Measurements from ENCODE around the gene FOXL3. TPM values are rescaled to one million over a fixed set of nuclear protein-coding genes. Genes with fewer than 3 reads are reported as not detected.

The FOXL3 gene
- total RNA-seq, 1 donor from 2014 or later: not detected

DNA sequence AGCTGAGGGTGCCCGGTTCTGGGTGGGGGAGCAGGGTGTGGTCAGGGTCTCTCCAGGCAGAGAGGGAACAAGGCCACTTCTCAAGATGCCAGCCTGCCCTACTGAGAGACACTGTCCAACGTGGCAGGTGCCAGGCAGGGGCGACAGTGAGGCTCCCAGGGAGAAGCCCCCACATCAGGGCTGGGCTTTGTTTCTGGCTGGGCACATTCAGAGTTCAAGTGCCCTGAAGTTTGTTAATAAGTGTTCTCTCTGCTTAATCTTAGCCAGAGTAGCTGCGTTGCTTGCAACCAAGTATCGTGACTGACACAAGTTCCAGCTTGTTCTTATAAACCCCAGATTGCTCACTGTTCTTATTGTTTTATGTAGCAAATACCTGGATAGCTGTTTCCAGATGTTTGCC is 21.8 kb downstream of the FOXL3 start:
- ATAC-seq: no peak
- intact Hi-C loops (cut with DNase I): no loop called here
- DNase-seq (ENCODE audit: low spot score): no peak

DNA sequence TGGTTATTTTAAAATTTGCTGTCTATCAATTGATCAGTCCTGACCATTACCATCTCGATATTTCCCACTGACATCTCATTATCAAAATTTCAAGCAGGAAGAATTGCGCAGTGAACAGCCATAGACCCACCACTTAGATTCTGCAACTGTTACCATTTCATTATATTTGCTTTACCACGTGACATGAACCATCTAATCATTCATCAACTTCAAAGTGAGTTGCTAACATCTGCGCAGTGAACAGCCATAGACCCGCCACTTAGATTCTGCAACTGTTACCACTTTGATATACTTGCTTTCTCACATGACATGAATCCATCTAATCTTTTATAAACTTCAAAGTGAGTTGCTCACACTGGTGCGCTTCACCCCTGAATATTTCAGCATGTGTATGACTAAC is 22.5 kb downstream of the FOXL3 start:
- DNase-seq (ENCODE audit: low spot score): no peak
- intact Hi-C loops (cut with DNase I): no loop called here
- ATAC-seq: no peak

DNA sequence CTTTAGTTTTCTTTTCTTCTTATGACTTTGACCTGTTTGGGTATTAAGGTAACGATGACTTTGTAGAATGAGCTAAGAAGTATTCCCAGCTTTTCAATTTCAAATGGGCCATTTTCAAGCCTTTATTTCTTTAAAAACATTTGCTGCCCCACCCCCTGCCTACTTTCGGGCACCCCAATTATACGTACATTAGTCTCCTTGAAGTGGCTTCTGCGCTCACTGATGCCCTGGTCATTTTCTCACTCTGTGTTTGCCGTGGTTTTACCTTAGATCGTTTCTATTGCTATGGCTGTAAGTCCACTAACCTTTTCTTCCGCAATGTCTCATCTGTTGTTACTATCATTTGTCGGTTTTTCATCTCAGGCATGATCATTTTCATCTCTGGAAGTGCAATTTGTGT is 24.9 kb downstream of the FOXL3 start:
- DNase-seq (ENCODE audit: low spot score): no peak
- ATAC-seq: no peak
- intact Hi-C loops (cut with DNase I): no loop called here

DNA sequence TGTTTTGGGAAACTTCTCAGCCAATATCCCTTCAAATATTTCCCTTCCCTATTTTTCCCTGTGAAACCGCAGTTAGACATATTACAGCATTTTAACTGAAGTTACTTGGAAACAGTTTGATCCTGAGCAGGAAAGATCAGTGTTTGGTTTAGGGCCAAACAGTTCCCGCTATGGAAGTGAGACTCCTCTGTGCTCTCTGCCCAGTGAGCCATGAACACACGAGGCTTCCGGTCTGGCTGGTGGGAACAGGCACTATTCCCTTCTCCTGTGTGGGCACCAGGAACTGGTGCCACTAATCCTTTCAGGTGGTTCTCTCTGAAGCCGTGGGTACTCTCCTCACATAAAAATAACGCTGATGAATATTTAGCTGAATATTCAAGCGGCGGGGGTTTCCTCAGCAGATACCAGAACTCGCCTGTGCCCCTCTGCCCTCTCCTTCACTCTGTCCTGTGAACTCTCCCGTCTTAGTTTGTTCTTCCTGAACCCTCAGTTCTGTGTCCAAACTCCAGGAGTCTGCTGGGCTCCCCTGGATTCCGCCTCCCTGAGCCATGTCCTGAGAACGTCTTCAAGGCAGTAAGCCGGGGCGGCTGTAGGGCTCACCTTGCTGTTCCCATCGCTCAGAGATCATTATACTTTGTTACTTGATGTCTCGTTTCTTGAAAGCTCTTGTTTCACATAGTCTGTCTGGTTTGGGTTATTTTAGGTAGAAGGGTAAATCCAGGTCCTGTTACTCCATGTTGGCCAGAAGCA is 25.7 kb downstream of the FOXL3 start:
- ATAC-seq: no peak
- no peak for DNase-seq (ENCODE audit: low spot score)
- intact Hi-C loops (cut with DNase I): no loop called here

DNA sequence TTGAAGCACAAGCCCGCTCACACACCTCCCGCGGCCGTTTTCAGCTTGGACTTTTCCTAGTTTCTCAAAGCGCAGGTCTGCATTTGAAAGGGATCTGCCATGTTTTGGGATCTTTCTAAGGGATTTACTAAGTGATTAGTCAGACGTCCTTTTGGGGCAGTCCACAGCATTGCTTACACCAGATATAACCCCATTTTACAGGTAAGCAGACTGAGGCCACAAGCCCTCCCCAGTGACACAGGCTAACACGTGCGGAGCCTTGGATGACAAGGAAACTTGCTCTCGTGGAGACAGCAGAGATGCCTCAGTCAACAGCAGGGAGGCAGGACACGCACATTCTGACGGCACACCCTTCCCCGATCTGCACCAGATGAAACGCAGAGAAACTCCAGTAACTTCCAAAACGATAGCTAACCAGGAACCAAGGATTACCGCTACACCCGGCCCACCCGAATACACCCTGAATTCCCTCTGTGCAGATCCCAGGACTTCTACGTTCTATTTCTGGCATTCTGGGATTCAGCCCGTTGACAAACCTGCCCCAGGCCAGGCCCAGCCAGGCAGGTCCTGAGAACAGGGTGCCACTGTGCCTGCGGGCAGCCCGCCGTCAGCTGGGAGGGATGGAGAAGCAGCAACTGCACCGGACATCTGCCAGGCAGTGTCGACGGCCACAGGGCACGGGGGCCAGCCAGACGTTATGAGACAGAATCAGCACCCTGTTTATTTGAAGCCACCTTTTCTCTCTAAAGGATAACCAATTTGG is 27.9 kb downstream of the FOXL3 start:
- intact Hi-C loops (cut with DNase I): no loop called here
- ATAC-seq (no peak), DNase-seq (ENCODE audit: low spot score) (no peak)

DNA sequence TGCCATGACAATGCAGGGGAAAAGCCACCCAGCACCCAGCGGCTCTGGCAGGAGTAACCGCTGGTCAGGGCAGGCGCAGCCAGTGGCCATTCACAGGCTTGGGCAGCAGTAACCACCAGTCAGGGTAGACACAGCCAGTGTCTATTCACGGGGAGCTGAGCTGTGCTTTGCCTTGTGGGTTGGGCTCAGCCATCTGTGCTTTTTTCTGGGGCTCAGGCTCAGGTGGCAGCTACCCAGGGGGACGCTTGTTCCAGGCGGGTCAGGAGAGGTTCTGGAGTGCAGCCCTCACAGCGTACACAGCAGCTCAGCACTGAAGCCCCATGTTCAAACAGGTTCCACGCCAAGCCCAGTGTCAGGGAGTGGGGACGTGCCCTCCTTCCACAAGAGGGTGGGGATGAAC is 28.5 kb downstream of the FOXL3 start:
- ATAC-seq: no peak
- intact Hi-C loops (cut with DNase I): no loop called here
- no peak for DNase-seq (ENCODE audit: low spot score)

DNA sequence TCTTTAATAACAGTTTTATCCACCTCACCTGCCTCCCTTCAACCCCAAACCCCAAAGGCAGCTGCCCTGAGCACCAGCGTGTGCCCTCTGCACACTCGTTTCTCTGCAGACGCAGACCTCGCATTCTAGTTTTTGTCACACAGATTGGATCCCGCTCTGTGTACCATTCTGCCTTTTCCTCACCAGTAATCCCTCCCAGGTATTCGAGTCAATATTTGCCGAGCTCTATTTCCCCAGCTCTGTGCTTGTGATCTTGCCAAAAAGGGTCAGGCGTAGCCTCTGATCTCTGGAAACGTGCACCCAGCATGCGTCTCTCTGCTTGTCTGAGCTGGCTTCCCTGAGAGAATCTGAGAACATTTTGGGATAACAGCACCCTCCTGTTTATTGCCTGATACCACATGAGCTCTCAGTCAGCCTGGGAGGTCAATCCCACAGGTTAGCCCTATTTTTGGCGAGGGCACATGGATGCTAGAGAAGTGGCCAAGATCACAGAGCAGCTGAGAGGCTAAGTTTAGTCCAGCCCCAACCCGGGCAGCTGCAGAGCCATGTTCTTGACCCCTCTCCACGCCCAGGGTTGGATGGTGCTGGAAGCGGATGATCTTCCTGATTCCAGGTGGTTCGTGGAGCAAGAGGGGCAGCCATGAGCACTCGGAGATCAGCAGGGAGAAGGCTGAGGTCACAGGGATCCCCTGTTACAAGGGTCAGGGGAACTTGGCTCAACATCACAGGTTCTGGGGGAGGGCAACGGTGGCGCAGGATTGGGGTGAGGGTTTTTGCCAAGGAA is 29.1 kb downstream of the FOXL3 start:
- intact Hi-C loops (cut with DNase I): no loop called here
- ATAC-seq: peak; percentile 29

DNA sequence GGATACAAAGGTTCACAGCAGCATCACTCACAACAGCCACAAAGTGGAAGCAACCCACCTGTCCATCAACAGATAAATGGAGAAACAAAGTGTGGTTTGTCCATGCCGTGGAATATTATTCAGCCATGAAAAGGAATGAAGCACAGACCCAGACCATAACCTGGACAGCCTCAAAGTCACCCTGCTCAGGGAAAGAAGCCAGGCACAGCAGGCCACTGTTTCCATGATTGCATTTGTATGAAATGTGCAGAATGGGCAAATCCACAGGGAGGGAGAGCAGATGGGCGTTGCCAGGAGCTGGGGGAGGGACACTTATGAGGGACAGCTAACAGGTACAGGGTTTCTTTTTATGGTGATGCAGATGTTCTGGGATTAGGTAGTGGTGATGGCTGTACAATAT is 30.3 kb downstream of the FOXL3 start:
- intact Hi-C loops (cut with DNase I): loop anchor here (5.0 kb wide), 1 partner anchor 452 kb away; no protein-coding TSS in a partner anchor
- no peak for DNase-seq (ENCODE audit: low spot score)
- no peak for ATAC-seq

More for the DNA sequence above, 29.1 kb downstream of the FOXL3 start:
- DNase-seq (ENCODE audit: low spot score): no peak

DNA sequence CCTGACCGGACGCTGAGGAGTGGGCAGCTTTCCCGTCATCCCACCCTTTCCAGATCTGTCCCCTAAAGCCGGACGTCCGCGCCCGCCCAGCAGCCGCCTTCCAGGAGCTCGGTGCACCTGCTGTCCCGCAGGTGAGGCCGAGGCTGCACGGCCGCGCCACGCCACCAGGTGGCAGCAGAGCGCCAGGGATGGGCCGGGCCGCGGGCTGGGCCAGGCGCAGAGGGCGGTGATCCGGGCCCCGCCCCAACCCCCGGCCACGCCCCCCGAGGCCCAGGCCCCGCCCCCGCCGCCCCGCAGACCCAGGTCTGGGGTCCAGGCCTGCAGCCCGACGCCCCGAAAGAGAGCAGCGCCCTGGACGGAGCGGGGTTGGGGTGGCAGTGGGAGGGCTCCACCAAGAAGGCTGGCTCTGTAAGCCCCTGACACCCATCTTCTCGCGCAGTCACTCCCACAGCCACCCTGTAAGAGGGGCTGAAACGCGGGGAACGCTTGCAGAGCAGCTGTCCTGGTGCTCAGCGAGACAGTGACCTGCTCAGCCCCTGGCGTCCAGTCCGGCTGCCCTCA is 32.2 kb downstream of the FOXL3 start:
- ATAC-seq: peak; percentile 76
- intact Hi-C loops (cut with DNase I): loop anchor here (5.0 kb wide), 1 partner anchor 450 kb away; no protein-coding TSS in a partner anchor
- peak; percentile 83 for DNase-seq (ENCODE audit: low spot score)

DNA sequence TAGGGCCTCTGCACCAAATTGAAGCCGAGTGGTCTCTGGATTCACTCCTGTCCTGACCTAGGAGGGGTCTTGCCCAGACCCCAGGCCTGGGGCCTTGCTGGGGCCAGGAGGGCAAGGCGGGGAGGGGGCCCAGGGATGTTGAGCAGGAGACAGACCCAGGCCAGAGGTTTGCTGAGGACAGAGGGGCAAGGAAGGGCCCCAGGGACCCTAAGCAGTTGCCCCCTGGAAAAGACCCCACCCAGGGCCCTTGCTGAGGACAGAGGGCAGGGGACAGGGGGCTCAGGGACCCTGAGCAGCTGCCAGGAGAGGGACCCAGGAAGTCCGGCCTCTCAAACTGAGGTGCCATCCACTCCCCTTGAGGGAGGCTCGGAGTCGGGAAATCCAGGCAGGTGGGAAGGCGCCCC is 32.7 kb downstream of the FOXL3 start:
- DNase-seq (ENCODE audit: low spot score): no peak
- intact Hi-C loops (cut with DNase I): loop anchor here (5.0 kb wide), 1 partner anchor 450 kb away; no protein-coding TSS in a partner anchor
- peak; percentile 4 for ATAC-seq

DNA sequence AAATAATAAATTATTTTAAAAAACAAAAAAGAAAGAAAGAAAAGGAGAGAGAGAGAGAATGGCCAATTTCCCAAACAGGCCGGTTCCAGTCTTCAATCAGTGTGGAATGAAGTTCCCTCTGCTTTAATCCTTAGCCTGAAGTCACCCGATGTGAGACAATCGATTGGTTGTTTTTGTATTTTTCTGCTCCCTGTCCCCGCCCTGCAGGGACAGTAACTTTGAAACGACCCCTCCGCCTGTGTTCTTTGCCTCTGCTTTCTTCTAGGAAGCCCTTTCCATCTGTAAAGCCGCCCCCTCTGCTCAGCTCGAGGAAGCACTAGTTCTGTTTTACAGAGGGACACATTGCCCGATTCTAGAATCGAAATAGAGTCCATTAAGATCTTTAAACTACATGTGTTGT is 33.4 kb downstream of the FOXL3 start:
- DNase-seq (ENCODE audit: low spot score) (no peak), ATAC-seq (no peak)
- intact Hi-C loops (cut with DNase I): loop anchor here (5.0 kb wide), 1 partner anchor 449 kb away; no protein-coding TSS in a partner anchor

DNA sequence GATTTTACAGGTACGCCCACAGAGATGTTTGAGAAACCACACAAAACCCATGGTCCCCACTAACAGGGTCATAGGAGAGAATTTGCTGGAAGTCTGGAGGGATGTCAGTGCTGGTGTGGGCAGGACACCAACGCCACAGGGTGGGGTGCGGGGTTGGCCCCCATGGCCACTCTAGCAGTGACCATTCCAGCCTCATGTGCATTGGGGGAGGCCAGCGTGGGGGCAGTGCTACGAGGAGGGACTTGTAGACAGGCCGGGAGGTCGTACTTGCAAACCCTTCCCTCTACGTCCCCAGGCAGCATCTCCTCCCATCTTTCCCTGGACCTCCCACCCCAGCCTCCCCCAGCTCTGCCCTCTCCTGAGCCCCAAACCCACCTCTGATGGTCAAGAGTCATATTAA is 34.0 kb downstream of the FOXL3 start:
- ATAC-seq (no peak), DNase-seq (ENCODE audit: low spot score) (no peak)
- intact Hi-C loops (cut with DNase I): loop anchor here (5.0 kb wide), 1 partner anchor 448 kb away; no protein-coding TSS in a partner anchor

DNA sequence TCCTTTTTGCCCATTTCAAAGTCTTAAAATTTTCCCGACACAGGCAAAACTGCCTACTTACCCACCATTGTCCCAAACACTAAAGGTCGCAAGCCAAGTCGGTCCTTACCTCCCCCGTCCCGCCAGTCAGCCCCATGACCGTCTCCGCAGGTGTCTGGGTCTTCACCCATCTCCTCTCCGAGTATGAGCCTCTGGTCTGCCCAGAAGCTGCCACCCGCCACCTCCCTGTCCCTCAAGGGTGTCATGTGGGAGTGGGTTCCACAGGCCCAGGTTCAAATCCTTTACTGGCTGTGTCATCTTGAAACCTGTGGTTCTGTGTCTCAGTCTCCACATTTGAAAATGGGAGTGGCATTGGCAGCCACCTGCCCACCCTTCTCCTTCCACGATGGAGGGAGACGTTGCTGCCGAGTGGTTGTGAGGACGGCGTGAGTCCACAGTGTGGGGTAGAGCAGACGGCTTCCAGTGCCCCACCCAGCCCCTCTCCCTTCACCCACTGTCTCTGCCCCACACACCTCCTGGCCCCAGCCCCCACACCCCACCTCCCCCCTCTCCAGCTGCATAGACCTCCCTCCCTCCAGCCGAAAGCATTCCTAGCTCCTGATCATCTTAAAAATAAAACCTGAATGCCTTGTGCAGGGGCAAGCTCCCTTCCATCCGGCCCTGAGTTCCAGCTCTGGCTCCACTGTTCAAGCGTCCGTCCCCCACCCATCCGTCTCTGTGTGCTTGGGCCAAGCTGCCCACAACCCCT is 35.3 kb downstream of the FOXL3 start:
- no peak for ATAC-seq
- intact Hi-C loops (cut with DNase I): no loop called here
- no peak for DNase-seq (ENCODE audit: low spot score)

DNA sequence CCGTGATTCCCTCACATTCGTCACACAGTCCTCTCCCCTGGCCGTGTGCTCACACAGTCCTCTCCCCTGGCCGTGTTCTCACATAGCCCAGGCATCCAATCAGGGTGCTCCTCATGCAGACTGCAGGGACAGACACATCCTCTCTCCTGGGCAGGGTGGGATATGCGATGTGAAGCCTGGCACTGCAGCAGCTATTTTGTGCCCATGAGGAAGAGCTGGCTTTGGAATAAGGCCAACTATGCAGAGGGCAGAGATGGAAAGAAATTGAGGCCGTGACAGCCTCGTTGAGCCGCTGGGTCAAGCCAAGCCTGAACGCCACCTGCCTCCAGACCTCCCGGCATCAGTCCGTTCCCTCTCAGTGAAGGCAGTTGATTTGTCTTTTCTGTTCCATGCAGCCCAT is 35.8 kb downstream of the FOXL3 start:
- ATAC-seq (no peak), DNase-seq (ENCODE audit: low spot score) (no peak)
- intact Hi-C loops (cut with DNase I): no loop called here

DNA sequence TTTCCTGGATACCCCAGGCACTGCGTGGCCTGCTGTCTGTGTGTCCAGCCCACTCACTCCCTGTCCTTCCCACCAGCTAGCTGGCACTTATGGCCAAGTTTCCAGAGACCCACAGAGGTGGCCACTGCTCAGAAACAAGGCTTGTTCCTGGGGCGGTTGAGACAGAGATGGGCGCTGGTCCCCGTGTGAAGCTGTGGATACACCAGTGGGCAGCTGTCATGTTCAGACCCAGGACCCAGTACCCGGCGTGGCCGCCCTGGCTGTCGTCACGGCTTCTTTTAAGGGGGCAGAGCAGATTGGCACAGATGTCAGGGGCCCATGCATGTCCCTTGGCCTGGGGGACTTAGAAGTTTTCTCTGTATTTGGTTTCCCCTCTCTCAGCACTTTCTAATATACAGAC is 36.3 kb downstream of the FOXL3 start:
- DNase-seq (ENCODE audit: low spot score) (no peak), ATAC-seq (no peak)
- intact Hi-C loops (cut with DNase I): no loop called here

DNA sequence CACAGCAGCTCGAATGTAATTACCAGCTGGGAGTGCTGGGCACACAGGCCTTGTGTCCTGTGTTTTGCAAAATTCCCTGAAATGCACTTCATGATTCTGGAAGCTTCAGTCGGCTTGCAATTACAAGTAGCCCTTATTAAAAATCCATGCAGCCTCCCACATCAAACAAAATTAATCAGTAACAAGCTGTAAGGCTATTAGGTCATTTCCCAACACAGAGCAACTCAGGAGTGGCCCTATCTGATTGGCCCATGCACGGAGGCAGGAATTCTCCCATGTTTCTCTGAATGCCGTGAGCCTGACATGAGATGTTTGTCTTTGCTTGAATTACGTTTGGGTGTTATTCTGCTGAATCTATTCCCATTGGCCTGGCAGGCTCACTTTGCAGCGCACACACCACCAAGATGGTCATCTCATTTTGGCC is 36.9 kb downstream of the FOXL3 start:
- intact Hi-C loops (cut with DNase I): no loop called here
- no peak for DNase-seq (ENCODE audit: low spot score)
- no peak for ATAC-seq

DNA sequence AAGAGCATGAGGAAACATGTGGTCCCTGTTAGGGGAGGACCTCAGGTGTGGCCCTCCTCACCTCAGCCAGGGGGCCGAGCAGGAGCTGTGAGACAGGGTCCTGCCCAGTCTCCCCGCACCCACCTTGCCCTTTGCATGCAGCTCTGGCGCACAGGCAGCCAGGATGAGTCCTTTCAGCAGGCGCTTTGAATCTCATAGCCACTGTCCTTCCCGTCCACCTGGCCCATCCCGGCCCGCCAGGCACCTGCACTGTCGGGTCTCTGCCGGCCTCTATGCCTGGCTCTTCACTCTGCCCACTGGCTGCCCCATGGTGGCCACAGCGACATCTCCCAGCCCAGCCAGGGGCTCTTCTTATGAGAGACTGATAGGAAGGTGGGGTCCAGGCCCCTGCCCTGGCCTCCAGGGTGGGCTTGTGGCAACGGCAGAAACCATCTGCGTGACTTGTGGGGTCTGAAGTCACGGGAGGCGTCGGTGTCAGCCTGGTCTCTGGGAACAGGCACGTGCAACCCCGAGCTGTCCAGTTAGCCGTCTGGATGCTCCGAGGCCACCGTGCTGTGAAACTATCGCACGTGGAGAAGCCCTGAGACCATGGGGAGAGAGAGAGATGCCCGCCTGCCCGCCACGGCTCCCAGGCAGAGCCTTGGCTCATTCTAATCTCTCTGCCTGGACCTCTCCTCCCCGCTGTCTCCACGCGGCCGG is 37.4 kb downstream of the FOXL3 start:
- DNase-seq (ENCODE audit: low spot score): no peak
- intact Hi-C loops (cut with DNase I): no loop called here

More for the DNA sequence above, 37.4 kb downstream of the FOXL3 start:
- ATAC-seq: no peak
